ENCODE data around the gene MTFR2.

The MTFR2 gene

GRCh38 chr6:136249811-136250685, at the start of gene MTFR2:
MTFR2 (minus strand) TSS chr6:136250311; CDS start chr6:136249099, 1,212 bp downstream.
- peak; percentile 99 for DNase-seq

- DNase-seq: no peak
Observed at GRCh38 chr6:136294621-136295020, 44.5 kb upstream of the MTFR2 start.

DNA sequence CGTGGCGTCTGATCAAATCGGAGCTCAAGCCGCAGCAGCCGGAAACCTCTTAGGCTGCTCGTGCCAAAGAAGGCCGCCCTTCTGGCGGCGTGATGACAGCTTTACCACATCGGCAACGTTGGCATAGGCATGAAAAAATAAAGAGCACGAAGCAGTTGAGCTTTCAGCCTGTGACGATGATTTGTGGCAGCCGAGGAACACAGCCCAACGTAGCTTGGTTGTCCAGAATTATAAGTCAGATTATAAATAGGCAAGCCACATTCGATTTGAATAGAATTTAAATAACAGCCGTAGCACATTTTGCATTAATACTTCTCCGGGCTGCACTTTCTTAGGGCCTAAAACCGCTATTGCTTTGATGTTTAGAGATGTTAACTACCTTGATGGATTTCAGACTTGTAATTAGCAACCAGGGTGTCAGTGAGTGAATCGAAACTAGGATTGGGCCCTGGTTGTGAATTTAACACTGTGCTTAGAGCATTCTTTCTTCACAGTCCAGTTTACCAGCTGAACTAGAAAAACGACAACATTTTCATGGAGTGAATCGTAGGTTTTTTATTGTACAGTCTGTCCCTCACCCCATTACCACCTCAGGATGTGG, 40.4 kb upstream of the MTFR2 start:
- peak; percentile 84 for DNase-seq

- peak; percentile 99 for DNase-seq
Observed at GRCh38 chr6:136289579-136290409, 39.7 kb upstream of the MTFR2 start, which contains the start of gene BCLAF1. BCLAF1 (minus strand) TSS chr6:136289846; CDS start chr6:136279866, 9,980 bp downstream.

DNA sequence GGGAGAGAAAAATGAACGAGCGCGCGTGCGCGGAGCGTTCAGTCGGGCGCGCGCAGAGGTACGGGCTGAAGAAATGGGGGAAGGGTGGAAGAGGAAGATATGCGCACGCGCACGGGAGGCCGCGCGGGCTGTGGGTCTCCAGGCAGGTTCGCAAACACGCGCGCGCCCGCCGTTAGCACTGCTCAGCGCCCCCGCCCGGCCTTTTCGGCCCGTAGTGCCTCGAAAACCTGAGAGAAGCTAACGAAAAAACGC, 39.1 kb upstream of the MTFR2 start:
- DNase-seq: peak; percentile 95

GRCh38 chr6:136288566-136289326, 38.6 kb upstream of the MTFR2 start:
- DNase-seq: peak; percentile 90

DNA sequence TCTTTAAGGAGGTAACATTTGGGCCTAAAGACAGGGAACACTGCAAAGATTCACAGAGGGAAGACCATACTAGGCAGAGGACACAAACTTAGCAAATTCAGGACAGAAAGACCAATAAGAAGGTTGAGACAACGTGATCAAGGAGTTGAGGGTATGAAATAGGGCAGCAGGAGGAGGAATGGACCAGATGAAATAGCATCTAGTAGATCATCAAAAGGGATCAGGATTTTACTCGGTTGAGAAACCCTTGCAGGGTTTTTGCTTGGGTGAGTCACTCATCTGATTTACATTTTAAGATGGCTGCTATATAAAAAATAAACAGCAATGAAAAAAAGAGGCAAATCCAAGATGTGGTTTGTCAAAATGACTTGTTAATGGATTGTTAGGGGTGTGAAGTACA, 34.8 kb upstream of the MTFR2 start:
- DNase-seq: peak; percentile 26

- no peak for DNase-seq
Observed at GRCh38 chr6:136282906-136283305, 32.8 kb upstream of the MTFR2 start.

DNA sequence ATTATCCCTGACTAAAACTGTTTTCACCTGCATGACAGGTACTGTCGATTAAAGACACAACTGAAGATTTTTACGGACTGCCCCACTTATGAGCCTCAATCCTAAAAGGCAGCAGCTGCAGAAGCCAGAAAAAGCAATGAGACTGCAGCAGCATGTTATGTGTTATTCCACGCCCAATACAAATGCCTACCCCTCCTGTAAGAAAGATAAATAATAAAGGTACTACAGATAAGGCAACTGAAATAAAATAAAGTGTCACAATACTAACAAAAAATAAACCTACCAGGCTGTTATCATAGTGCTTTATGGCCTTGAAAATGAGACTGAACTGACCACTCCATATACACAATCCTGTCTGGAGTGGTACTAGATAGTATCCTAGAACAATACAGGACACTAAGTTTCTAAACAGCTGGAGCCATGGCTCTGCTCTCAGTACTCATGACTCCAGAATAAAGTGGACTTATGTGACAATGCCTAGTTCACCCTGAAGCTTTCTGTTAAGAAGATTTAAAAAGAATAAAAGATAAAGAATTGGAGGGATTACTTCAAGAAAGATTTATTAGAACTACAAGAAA, 30.0 kb upstream of the MTFR2 start:
- no peak for DNase-seq

GRCh38 chr6:136274062-136274461, 24.0 kb upstream of the MTFR2 start:
- DNase-seq: no peak

- no peak for DNase-seq
Observed at GRCh38 chr6:136265101-136265500, 15.0 kb upstream of the MTFR2 start.

DNA sequence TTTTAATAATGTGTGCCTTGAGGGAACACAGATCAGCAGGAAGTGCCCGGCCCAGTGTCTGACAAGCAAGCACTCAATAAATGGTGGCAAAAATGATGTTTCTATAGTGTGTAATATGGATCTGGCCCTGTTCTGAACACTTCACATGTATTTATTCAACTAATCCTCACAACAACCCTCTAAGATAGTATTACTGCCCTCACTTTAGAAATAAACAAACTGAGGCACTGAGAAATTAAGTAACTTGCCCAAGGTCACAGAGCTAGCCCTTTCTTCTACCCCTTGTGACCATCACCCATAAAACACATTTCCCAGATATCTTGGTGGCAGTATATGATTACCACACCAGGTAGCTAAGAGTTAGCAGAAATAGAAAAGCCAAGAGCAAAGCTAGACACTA, 12.8 kb upstream of the MTFR2 start:
- no peak for DNase-seq

DNA sequence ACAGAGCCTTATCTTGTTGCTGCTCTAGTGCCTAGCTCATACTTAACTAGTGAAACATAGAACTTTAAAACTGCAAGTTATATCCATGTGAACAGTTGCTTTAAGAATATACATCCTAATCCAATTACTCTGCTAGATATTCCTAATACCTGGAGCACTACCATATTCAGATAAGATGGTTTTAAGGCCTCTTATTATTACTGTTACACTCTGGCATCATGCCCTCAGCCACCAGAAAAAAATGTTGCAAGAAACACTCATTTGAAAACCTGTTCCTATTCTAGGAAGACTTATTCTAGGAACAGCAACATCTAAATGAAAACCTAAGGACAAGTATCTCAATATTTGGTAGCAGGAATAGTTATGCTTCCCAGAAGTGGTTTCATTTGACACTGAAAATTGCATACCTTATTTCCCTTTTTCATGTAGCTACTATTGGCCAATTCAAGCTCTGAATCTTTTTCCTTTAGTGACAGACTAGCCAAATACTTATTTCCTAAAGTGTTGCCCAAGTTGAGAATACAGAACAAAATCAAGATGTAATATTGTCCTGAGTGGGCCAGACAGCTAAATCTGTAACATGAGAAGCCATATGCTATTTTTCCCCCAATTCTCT, 4.8 kb upstream of the MTFR2 start:
- no peak for DNase-seq

DNA sequence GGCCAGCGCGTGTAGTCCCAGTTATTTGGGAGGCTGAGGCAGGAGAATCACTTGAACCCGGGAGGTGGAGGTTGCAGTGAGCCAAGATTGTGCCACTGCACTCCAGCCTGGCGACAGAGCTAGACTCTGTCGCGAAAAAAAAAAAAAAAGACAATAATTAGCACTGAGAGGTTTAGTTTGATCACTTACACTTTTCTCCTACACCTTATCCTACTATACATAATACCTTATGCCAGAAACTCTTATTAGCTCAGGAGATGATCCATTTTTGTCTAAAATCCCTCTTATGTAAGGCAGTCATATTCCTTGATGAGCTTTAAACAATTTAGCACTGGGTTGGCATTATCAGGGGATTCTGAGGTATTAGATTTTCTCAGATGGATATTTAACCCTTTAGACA, 3.6 kb upstream of the MTFR2 start:
- DNase-seq: no peak

GRCh38 chr6:136252441-136252840, 2.3 kb upstream of the MTFR2 start:
- no peak for DNase-seq

- no peak for DNase-seq
Observed at GRCh38 chr6:136251394-136251793, 1.3 kb upstream of the MTFR2 start.

DNA sequence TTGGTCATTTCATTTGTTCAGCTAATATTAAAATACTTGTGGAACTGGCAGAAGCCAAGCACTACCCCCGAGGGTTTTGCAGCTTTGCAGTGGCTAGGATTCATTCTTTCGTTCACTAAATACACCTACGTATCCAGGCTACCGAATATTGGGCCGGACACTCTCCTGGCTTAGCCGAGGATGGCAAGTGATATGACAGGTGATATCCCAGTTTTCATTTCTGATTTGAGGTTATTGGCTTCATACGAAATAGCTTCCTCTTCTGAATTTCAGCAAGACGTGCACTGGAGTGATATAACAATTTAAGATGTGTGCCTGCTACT, 536 bp upstream of the MTFR2 start:
- DNase-seq: no peak

DNA sequence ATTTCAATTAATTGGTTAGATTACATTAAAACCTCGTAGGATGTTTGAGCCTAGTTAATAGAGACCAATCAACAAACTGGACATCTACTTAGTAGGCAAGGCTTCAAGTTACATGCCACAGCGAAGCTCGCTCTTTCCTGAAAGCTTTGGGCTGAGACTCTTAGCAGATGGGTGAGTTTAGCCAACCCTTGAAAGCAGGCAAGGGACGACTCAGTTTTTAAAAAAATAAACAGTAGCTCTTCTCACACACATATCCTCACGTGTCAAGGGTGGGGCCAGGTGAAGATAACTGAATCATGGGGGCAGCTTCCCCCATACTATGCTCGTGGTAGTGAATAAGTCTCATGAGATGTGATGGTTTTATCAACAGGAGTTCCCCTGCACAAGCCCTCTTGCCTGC, 775 bp downstream of the MTFR2 start:
- DNase-seq: no peak

DNA sequence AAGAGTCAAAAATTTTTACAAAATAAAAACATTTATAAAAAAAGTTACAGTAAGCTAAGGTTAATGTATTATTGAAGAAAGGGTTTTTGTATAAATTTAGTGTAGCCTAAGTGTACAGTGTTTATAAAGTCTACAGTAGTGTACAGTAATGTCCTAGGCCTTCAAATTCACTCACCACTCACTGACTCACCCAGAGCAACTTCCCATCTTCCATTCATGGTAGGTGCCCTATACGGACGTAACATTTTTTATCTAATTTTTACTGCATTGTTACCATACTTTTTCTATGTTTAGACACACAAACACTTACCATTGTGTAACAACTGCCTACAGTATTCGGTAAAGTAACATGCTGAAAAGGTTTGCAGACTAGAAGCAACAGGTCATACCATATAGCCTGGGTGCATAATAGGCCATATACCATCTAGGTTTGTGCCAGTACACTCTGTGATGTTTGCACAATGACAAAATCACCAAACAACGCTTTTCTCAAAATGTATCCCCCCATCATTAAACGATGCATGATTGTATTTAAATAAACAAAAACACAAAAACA, 6.0 kb downstream of the MTFR2 start:
- no peak for DNase-seq

DNA sequence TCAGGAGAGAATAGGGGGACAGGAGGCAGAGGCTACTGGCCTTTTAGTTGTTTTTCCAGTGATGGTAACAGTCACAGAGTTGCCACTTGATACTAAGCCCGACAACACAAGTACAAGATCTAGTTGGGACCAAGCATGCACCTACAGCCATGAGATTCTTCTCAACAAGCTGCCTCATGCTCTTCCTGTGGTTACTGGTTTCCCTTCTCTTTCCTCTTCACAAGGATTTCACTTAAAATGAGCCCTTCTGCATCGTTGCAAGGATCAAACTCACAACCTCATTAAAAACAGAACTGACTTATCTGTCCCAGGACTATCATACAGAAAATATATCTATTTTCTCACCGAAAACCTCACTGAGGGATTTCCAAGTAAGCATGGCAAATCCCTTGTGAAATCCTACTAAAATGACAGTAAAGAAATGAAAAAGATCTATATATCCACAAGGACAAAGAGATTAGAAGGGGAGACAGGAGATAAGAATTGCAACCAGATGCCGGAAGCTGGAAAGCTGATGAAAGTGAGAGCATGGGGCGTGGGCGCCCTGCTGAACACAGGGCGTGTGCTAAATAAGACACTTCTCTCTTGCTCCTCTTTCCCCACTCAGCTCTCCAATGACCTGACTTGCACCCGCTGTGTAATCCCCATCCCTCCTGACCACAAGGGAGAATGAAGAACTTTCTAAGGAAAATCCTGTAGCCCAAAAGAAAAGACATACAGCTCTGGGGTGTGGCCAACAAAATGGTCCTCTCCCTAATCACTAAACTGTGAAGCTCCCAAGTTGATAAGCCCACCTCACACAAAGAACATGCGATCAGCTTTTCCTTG, 13.4 kb downstream of the MTFR2 start:
- DNase-seq: no peak

GRCh38 chr6:136235233-136235564, 14.9 kb downstream of the MTFR2 start:
- DNase-seq: no peak

Measured in activated CD4-positive, alpha-beta T cell treated with anti-CD3 and anti-CD28 coated beads, Interleukin-2, Interleukin-6, amounts not matched to agents 100 ng/mL and 50 ng/mL, durations not matched to agents 16 hours and 8 hours (primary cell).